Tibial nerve (tissue), 4 donors: ENCODE measurements around the gene THOC5. TPM values are rescaled to one million over a fixed set of nuclear protein-coding genes. Genes with fewer than 3 reads are reported as not detected.

ENCODE experiments used
- DNase-seq, 2 donors: peaks; one replicate each; pipeline ENCODE4 v3.0.0-alpha.2; 2019; ENCODE audit warnings: low spot score in 2 of 2
- H3K27ac ChIP-seq, 4 donors: fragments of 200-600 bp; sonication (generic) in 3 of 4; one replicate each; pipeline ENCODE4 v1.5.1; 2017 to 2019; ENCODE audit warnings: mild to moderate bottlenecking in 1 of 4
- H3K27me3 ChIP-seq, 2 donors: fragments of 200-600 bp; sonication (generic) in 1 of 2; one replicate each; pipeline versions ENCODE4 v1.5.1 to v1.6.0; 2017 to 2019
- H3K36me3 ChIP-seq, 3 donors: fragments of 200-600 bp; sonication (generic); one replicate each; pipeline ENCODE4 v1.5.1; 2018 to 2019
- H3K4me1 ChIP-seq, 4 donors: fragments of 200-600 bp; sonication (generic) in 3 of 4; one replicate each; pipeline ENCODE4 v1.5.1; 2017 to 2019
- H3K4me3 ChIP-seq, 4 donors: fragments of 200-600 bp; sonication (generic) in 3 of 4; one replicate each; pipeline ENCODE4 v1.5.1; 2017 to 2019; ENCODE audit warnings: mild to moderate bottlenecking in 1 of 4, moderate library complexity in 1 of 4
- H3K9me3 ChIP-seq, 4 donors: fragments of 200-600 bp; sonication (generic) in 3 of 4; one replicate each; pipeline ENCODE4 v1.5.1; 2017 to 2019
- CTCF ChIP-seq, 5 experiments: fragments of 200-600 bp in 3 of 5; fragments of 450-650 bp in 2 of 5; sonication (generic) in 3 of 5; IDR thresholded peaks; one replicate each; pipeline ENCODE4 v1.5.1; 2016 to 2019; ENCODE audit warnings: antibody characterized with exemption in 5 of 5, mild to moderate bottlenecking in 3 of 5, moderate library complexity in 2 of 5
- EP300 ChIP-seq, 2 donors: sonication (generic); formaldehyde crosslinking; IDR thresholded peaks; one replicate each; pipeline ENCODE4 v1.6.1; 2017; ENCODE audit warnings: antibody characterized with exemption in 2 of 2, mild to moderate bottlenecking in 1 of 2
- POLR2A ChIP-seq, 2 donors: fragments of 450-650 bp; IDR thresholded peaks; one replicate each; pipeline ENCODE4 v1.6.1; 2017; ENCODE audit warnings: antibody characterized with exemption in 2 of 2, mild to moderate bottlenecking in 2 of 2, moderate library complexity in 2 of 2
- WGBS, 2 donors: methylation state at CpG; one replicate each; pipeline ENCODE4 v1.1.5; 2018; 5-methylcytosine and 5-hydroxymethylcytosine counted together
- total RNA-seq, 4 donors: library from RNA; depleted of rRNA; stranded (reverse); fragments of >200 nt; gene quantifications; one replicate each; pipeline ENCODE4 v1.1.0, GENCODE V29; 2016

Gene THOC5
- total RNA-seq, 4 donors from 2014 or later: 31.2 to 65.9 (median 50.3) TPM

- H3K4me1 ChIP-seq: no peaks in the 10 kb centered on the region
- no peak for DNase-seq
- TF ChIP-seq EP300 (IDR thresholded peaks at IDR 0.05) (no peak), POLR2A (IDR thresholded peaks at IDR 0.05) (no peak), CTCF (IDR thresholded peaks at IDR 0.05) (no peak)
- no peaks in the 10 kb centered on the region for H3K9me3 ChIP-seq
- H3K27ac ChIP-seq: no peak overlapping the region
- H3K4me3 ChIP-seq: no peak overlapping the region
- 46 to 56% methylated on average over 5 to 6 of the region's 9 CpGs for WGBS, 2 donors
- no peaks in the 10 kb centered on the region for H3K36me3 ChIP-seq
- no peaks in the 10 kb centered on the region for H3K27me3 ChIP-seq
These were observed 93.8 kb downstream of the THOC5 start for GRCh38 chr22:29459773-29460172.

DNA sequence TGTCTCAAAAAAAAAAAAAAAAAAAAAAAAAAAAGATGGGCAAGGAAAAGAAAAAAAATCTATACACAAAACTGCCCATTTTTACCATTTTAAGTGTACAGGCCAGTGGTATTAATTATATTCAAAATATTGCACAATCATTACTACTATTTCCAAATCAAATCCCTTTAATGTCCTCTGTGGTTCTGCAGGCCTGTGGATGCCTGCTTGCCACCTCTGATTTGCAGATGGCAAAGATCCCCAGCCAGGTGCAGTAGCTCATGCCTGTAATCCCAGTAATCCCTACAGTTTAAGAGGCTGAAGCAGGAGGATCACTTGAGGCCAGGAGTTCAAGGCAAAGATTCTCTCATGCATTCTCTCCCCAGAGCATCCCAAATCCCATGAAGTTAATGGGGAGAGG lies 95.0 kb downstream of the THOC5 start:
- DNase-seq: no peak
- no peaks in the 10 kb centered on the region for H3K4me1 ChIP-seq
- no peak overlapping the region for H3K4me3 ChIP-seq
- TF ChIP-seq EP300 (IDR thresholded peaks at IDR 0.05) (no peak), CTCF (IDR thresholded peaks at IDR 0.05) (no peak), POLR2A (IDR thresholded peaks at IDR 0.05) (no peak)
- no peaks in the 10 kb centered on the region for H3K27me3 ChIP-seq
- no peaks in the 10 kb centered on the region for H3K36me3 ChIP-seq
- no peak overlapping the region for H3K27ac ChIP-seq
- no peaks in the 10 kb centered on the region for H3K9me3 ChIP-seq

DNA sequence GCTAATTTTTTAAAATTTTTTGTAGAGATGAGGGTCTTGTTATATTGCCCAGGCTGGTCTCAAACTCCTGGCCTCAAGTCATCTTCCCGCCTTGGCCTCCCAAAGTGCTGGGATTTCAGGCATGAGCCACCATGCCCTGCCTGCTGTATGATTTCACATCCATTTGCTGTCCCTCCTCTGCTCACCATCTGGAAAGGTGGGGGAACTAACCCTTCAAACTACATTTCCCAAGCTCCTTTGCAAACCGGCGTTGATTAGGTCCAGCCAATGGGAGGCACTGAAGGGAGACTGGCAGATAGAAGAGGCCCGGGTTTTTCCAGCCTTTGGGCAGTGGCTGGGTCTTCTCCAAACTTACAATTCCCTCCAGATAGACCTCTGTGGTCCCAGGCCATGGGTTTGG lies 95.8 kb downstream of the THOC5 start:
- WGBS, 2 donors: 40 to 43% methylated on average over 4 of the region's 4 CpGs
- H3K36me3 ChIP-seq: no peaks in the 10 kb centered on the region
- TF ChIP-seq EP300 (IDR thresholded peaks at IDR 0.05) (no peak), CTCF (IDR thresholded peaks at IDR 0.05) (no peak), POLR2A (IDR thresholded peaks at IDR 0.05) (no peak)

DNA sequence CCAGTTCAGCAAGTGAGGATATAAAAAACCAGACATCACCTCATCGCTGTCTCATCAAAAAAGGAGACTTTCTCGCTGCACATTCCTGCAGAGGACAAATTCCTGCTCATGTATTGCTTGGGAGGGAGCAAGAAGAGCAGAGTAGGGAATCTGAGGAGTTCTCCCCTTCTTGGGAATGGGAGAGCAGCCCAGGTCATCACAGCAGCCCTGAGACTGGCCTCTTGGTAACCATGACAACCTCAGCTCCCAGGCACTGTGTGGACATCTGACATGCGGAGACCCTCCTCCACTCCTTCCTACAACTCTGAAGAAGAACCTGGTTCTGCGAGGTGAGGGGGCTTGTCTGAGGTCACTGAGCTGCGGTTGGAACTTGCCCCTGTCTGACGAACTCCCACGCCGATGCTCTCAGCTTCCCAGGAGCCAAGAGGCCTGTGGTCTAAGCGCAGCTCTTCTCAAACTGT lies 97.3 kb downstream of the THOC5 start:
- WGBS, 2 donors: 60 to 68% methylated on average over 4 to 9 of the region's 9 CpGs
- Histone ChIP-seq H3K9me3 (no peaks in the 10 kb centered on the region), H3K27ac (no peak overlapping the region)

More for the DNA sequence above, 95.8 kb downstream of the THOC5 start:
- Histone ChIP-seq H3K27ac (no peak overlapping the region), H3K4me3 (no peak overlapping the region), H3K27me3 (no peaks in the 10 kb centered on the region), H3K9me3 (no peaks in the 10 kb centered on the region), H3K4me1 (no peaks in the 10 kb centered on the region)
- DNase-seq: no peak

More for the DNA sequence above, 97.3 kb downstream of the THOC5 start:
- no peak for DNase-seq
- no peak for TF ChIP-seq POLR2A (IDR thresholded peaks at IDR 0.05)
- TF ChIP-seq EP300 (IDR thresholded peaks at IDR 0.05): no peak
- TF ChIP-seq CTCF (IDR thresholded peaks at IDR 0.05): no peak
- Histone ChIP-seq H3K4me1 (no peaks in the 10 kb centered on the region), H3K36me3 (no peaks in the 10 kb centered on the region), H3K27me3 (no peaks in the 10 kb centered on the region), H3K4me3 (no peak overlapping the region)

Other genes starting within 250 kb of the THOC5 start
- gene GAS2L1, start 247.1 kb downstream of the THOC5 start, total RNA-seq: 10 to 100 TPM; 30.3 to 43.5 (median 35.1) TPM
- gene RASL10A, start 238.1 kb downstream of the THOC5 start, total RNA-seq: 1 to 10 TPM in 3 of 4 donors, not detected in 1; 2.2 to 6.6 (median 3.3) TPM
- gene AP1B1, start 165.2 kb downstream of the THOC5 start, total RNA-seq: 10 to 100 TPM; 51.3 to 93.3 (median 60.1) TPM
- gene RFPL1, start 115.2 kb downstream of the THOC5 start, total RNA-seq: not detected
- 1 to 10 TPM in 1 of 4 donors, under 1 TPM in 2, not detected in 1; 0.30 to 1.0 (median 0.78) TPM for gene NEFH, start 73.5 kb downstream of the THOC5 start, total RNA-seq
- 10 to 100 TPM in 3 of 4 donors, 1 to 10 TPM in 1; 9.0 to 38.5 (median 11.8) TPM for gene NIPSNAP1, start 27.4 kb upstream of the THOC5 start, total RNA-seq
- gene NF2, start 49.9 kb upstream of the THOC5 start, total RNA-seq: 10 to 100 TPM; 24.9 to 39.0 (median 28.8) TPM
- under 1 TPM in 1 of 4 donors, not detected in 3; 0.20 TPM for gene CABP7, start 166.2 kb upstream of the THOC5 start, total RNA-seq
- 10 to 100 TPM; 22.1 to 29.3 (median 26.6) TPM for gene ZMAT5, start 213.2 kb upstream of the THOC5 start, total RNA-seq
- gene UQCR10, start 213.6 kb upstream of the THOC5 start, total RNA-seq: 10 to 100 TPM; 30.4 to 56.7 (median 35.5) TPM